GM18951 (cell line): ENCODE measurements around the gene TRMO.

Source experiments
- POLR2A ChIP-seq: IDR thresholded peaks from 4 replicates; pipeline ENCODE4 v1.6.1; 2011; ENCODE audit warnings: mild to moderate bottlenecking; ENCODE audit not compliant: insufficient read length, insufficient read depth; ENCODE audit errors: extremely low read depth
- in situ Hi-C: fragments of 300-500 bp; cut with MboI; formaldehyde crosslinking; loops from one replicate; pipeline ENCODE4 v1.12.0; 2022; ENCODE audit warnings: low sequenced_read_pairs, mixed read lengths, inconsistent platforms; ENCODE audit not compliant: unreplicated experiment

Gene TRMO

DNA sequence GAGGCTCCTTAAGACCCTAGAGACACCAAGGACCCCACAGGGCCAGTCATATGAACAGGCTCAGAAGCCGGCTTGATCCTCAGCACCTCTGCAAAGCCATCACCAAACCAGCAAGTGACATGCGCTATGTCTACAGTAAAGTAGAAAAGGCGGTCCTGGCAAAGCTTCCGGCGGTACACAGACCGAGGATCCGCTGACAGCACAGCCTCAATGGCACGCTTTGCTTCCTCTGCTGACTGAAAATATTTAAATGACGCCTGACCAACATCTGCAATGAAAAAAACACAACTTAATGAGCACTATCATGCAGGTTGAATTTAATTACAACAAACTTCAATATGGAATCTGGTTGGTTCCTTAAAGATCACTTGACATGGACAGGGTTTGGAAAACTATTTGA, 17.6 kb downstream of the TRMO start:
- in situ Hi-C loops = no loop called here
- TF ChIP-seq POLR2A = no peak

DNA sequence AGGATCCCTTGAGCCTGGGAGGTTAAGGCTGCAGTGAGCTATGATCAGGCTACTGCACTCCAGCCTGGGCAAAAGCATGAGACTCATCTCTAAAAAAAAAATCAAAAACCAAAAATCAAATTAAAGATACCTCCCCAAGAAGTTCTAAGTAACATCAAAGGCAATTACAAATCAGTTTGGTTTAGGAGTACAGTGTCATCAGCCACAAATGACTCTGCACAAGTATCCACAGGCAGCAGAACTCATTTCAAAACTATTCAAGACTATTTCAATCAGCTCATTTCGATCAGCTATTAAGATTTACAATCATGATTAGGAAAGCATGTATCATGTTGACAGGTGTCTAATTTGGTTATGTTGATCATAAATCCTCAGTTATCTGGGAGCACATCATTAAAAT, 19.1 kb downstream of the TRMO start:
- in situ Hi-C loops = no loop called here
- no peak for TF ChIP-seq POLR2A

- in situ Hi-C loops = no loop called here
- no peak for TF ChIP-seq POLR2A
These were observed 21.3 kb downstream of the TRMO start for GRCh38 chr9:97900738-97901565.

GRCh38 chr9:97900103-97900737, 22.1 kb downstream of the TRMO start:
- in situ Hi-C loops = no loop called here
- TF ChIP-seq POLR2A = no peak

DNA sequence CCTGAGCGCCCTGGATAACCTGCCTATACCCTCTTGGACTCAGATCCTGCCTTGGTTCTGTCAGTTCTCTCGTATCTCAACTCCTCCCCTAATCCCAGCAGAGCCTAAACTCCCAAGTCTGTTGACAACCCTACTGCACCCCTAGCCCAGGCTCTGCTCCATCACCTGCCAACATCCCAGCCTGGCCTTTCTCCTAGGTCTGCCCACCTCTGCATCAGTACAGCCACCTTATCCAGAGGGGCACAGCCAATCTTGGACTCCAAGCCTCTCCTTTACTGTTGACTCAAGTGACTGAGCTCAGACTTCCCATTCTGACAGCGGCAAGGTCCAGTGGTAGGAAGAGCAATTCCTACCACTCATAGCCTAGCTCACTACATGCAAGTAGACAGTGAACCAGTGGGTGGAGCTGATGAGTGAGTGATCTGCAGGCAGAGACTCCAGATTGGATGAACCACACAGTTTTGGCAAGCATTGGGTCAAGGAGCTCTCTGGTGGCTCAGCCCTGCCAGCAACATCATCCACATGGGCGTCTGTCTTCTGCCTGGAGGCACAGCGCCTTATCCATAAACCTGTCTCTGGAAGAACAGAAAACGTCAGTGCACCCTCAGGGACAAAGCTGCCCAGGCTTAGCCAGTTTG, 26.5 kb downstream of the TRMO start:
- TF ChIP-seq POLR2A = no peak
- in situ Hi-C loops = loop anchor here (10.0 kb wide), 1 partner anchor 191 kb away; no protein-coding TSS in a partner anchor

DNA sequence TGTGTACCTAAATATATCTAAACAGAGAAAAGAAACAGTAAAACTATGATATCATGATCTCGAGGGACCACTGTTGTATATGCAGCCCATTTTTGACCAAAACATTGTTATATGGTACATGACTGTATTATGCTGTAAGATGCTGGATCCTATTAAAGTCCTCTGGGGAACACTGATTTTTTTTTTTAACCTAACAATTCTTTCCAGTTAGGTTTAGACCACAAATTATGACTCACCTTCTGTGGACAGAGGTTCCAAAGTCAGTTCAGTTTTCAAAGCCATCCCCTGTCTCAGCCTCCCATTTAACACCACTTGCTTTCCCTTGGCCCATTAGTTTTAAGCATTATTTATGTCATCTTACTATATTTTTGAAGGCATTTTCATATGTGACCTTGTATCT, 27.1 kb downstream of the TRMO start:
- no peak for TF ChIP-seq POLR2A
- in situ Hi-C loops = loop anchor here (10.0 kb wide), 1 partner anchor 190 kb away; no protein-coding TSS in a partner anchor

DNA sequence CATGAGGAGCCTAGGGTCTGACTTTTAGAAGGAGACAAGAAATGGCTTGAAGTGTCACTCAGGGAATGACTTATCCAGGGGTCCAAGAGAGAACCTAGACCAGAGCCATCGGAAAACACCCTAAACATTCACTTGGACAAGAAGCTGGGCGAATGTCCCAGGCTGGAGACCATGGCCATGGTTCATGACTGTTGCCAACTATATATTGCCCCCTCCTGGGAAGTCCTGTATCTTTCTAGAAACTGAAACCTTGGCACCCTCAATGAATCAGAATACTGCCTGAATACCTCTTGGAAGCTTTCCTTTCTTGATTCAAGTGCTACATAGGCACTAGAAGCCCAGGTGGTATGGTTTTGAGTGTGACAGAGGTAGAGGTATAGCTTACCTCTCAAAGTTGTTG, 29.9 kb downstream of the TRMO start:
- in situ Hi-C loops = loop anchor here (10.0 kb wide), 1 partner anchor 188 kb away; no protein-coding TSS in a partner anchor
- TF ChIP-seq POLR2A = no peak

DNA sequence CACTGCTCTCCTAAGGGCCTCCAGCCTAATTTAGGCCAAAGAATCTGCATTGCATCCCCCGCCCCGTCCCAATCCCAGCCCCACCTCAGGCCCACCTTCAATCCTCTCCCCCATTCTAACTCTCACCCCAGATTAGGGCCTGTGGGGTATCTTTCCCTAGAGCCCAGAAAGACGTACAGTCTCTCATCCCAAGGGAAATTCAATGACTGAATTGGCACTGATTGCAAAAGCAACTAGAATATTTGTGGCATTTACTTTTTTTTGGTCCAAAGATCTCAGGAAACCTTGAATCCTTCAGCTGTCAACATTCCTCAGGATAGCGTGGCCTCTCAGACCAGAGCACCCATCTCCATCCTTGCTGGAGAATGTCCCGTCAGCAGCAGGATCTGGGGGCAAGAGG, 30.6 kb downstream of the TRMO start:
- in situ Hi-C loops = loop anchor here (10.0 kb wide), 1 partner anchor 187 kb away; no protein-coding TSS in a partner anchor
- no peak for TF ChIP-seq POLR2A

- TF ChIP-seq POLR2A = no peak
- in situ Hi-C loops = loop anchor here (10.0 kb wide), 1 partner anchor 185 kb away; no protein-coding TSS in a partner anchor
These were observed 32.1 kb downstream of the TRMO start for GRCh38 chr9:97889941-97890887.

DNA sequence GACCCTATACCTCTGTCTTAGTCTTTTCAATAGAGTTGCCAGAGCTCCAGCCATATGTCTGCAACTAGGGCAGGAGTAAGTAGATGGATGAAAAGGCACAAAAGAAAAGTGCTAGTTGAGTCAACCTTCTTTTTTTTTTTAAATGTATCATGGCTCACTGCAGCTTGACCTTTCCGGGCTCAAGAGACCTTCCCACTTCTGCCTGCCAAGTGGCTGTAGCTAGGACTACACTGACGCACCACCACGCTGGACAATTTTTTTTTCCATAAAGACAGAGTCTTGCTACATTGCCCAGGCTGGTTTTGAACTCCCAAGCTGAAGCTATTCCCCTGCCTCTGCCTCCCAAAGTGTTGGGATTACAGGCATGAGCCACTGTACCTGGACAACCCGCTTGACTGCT, 42.0 kb downstream of the TRMO start:
- in situ Hi-C loops = no loop called here
- TF ChIP-seq POLR2A = no peak

DNA sequence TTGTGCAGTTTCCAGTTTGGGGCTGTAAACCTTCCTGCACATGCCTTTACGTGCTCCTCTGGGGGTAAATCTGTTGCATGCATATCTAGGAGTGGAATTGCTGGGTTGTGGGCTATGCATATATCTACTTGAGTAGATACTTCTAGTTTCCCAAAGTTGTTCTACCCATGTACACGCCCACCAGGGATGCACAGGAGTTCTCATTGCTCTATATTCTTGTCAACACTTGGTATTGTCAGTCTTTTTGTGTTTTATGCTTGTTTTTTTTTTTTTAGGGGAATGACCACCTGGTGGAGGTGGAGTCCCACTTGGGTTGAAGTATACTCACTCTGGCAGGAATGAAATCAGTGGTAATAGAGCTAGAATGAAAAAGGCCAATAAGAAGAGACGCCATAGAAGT, 46.2 kb downstream of the TRMO start:
- in situ Hi-C loops = no loop called here

GRCh38 chr9:97875111-97875510, 47.2 kb downstream of the TRMO start:
- in situ Hi-C loops = no loop called here
- TF ChIP-seq POLR2A = no peak

More for the DNA sequence above, 46.2 kb downstream of the TRMO start:
- TF ChIP-seq POLR2A = no peak
